ENCODE data around the gene PLPP4.

DNA sequence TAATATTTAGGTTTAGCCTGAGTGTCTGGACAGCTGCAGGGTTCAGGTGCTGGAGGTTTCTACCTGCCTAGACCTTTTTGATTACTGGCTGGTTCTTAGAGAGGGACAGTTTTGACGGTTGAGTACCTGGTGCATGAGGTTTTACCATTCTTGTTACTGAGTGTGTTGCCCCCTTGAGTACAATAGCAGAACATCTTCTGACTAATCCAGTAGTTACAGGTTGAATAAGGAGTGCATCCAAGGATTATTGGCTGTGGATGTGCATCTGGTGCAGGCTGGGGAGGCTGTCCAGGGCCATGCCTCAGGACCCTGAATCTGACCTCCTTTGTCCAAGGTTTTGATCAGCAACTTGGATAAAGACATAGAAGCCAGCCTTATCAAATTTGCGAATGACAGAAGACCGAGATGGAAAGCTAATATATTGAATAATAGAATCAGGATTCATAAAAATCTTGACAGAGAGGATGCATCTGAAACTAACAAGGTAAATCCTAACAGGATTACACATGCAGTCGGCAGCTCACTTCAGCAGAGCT lies 23.1 kb downstream of the PLPP4 start:
- no peak for TF ChIP-seq POLR2A (IDR thresholded peaks at IDR 0.05; ENCODE audit: extremely low read depth, insufficient read length)
- TF ChIP-seq, protein P1, sequence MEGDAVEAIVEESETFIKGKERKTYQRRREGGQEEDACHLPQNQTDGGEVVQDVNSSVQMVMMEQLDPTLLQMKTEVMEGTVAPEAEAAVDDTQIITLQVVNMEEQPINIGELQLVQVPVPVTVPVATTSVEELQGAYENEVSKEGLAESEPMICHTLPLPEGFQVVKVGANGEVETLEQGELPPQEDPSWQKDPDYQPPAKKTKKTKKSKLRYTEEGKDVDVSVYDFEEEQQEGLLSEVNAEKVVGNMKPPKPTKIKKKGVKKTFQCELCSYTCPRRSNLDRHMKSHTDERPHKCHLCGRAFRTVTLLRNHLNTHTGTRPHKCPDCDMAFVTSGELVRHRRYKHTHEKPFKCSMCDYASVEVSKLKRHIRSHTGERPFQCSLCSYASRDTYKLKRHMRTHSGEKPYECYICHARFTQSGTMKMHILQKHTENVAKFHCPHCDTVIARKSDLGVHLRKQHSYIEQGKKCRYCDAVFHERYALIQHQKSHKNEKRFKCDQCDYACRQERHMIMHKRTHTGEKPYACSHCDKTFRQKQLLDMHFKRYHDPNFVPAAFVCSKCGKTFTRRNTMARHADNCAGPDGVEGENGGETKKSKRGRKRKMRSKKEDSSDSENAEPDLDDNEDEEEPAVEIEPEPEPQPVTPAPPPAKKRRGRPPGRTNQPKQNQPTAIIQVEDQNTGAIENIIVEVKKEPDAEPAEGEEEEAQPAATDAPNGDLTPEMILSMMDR (IDR thresholded peaks at IDR 0.05; ENCODE audit: low read depth, low read length): no peak
- TF ChIP-seq, protein P2, sequence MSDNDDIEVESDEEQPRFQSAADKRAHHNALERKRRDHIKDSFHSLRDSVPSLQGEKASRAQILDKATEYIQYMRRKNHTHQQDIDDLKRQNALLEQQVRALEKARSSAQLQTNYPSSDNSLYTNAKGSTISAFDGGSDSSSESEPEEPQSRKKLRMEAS (IDR thresholded peaks at IDR 0.05; ENCODE audit: low read depth, low read length): no peak

Measured in NB4 (cell line).